Measurements from ENCODE around the gene GALNT4. TPM values are rescaled to one million over a fixed set of nuclear protein-coding genes. Genes with fewer than 3 reads are reported as not detected.

Gene GALNT4
- 8.0 and 8.1 TPM in 2 replicates for total RNA-seq (2014; rRNA removed; shearing (Covaris generic))

GRCh38 chr12:89524541-89525304 lies at the start of gene GALNT4:
Gene GALNT4 (minus strand): TSS chr12:89524796. CDS start chr12:89524549, 247 bp downstream.
- DNase-seq (ENCODE audit: low spot score) = peak; percentile 73

- DNase-seq (ENCODE audit: low spot score) = no peak
Measured at GRCh38 chr12:89573051-89573810, 48.6 kb upstream of the GALNT4 start.

GRCh38 chr12:89571491-89572195 lies 47.0 kb upstream of the GALNT4 start:
- DNase-seq (ENCODE audit: low spot score) = peak; percentile 8

GRCh38 chr12:89568484-89568883 lies 43.9 kb upstream of the GALNT4 start:
- DNase-seq (ENCODE audit: low spot score) = no peak

GRCh38 chr12:89567691-89568239 lies 43.2 kb upstream of the GALNT4 start:
- DNase-seq (ENCODE audit: low spot score) = no peak

- no peak for DNase-seq (ENCODE audit: low spot score)
Measured at GRCh38 chr12:89566615-89567014, 42.0 kb upstream of the GALNT4 start.

GRCh38 chr12:89565002-89565401 lies 40.4 kb upstream of the GALNT4 start:
- DNase-seq (ENCODE audit: low spot score) = no peak

- no peak for DNase-seq (ENCODE audit: low spot score)
Measured at GRCh38 chr12:89559753-89560152, 35.2 kb upstream of the GALNT4 start.

- peak; percentile 18 for DNase-seq (ENCODE audit: low spot score)
Measured at GRCh38 chr12:89556976-89557375, 32.4 kb upstream of the GALNT4 start.

GRCh38 chr12:89552376-89552775 lies 27.8 kb upstream of the GALNT4 start:
- DNase-seq (ENCODE audit: low spot score) = no peak

- no peak for DNase-seq (ENCODE audit: low spot score)
Measured at GRCh38 chr12:89551747-89552146, 27.2 kb upstream of the GALNT4 start.

- no peak for DNase-seq (ENCODE audit: low spot score)
Measured at GRCh38 chr12:89547101-89547500, 22.5 kb upstream of the GALNT4 start.

GRCh38 chr12:89546151-89546550 lies 21.6 kb upstream of the GALNT4 start:
- no peak for DNase-seq (ENCODE audit: low spot score)

- peak; percentile 60 for DNase-seq (ENCODE audit: low spot score)
Measured at GRCh38 chr12:89544681-89545184, 20.1 kb upstream of the GALNT4 start.

GRCh38 chr12:89544022-89544421 lies 19.4 kb upstream of the GALNT4 start:
- DNase-seq (ENCODE audit: low spot score) = no peak

- peak; percentile 75 for DNase-seq (ENCODE audit: low spot score)
Measured at GRCh38 chr12:89542912-89543592, 18.5 kb upstream of the GALNT4 start.

- no peak for DNase-seq (ENCODE audit: low spot score)
Measured at GRCh38 chr12:89542236-89542635, 17.6 kb upstream of the GALNT4 start.

- no peak for DNase-seq (ENCODE audit: low spot score)
Measured at GRCh38 chr12:89540586-89540985, 16.0 kb upstream of the GALNT4 start.

GRCh38 chr12:89539426-89540223 lies 15.0 kb upstream of the GALNT4 start:
- DNase-seq (ENCODE audit: low spot score) = no peak

GRCh38 chr12:89538897-89539296 lies 14.3 kb upstream of the GALNT4 start:
- DNase-seq (ENCODE audit: low spot score) = no peak
